PC-9 (cell line): ENCODE results near the gene NRP1.

Experiments used
- EZH2 ChIP-seq: fragments of 200-600 bp; sonication (generic); IDR thresholded peaks from 2 replicates; pipeline ENCODE4 v1.8.0; 2017; ENCODE audit warnings: antibody characterized with exemption, low read depth
- TF ChIP-seq, protein P1 (sequence below): fragments of 200-600 bp; sonication (generic); conservative IDR thresholded peaks from 2 replicates; pipeline ENCODE4 v1.6.1; 2017; ENCODE audit warnings: mixed run types, antibody characterized with exemption, mild to moderate bottlenecking, moderate library complexity

DNA sequence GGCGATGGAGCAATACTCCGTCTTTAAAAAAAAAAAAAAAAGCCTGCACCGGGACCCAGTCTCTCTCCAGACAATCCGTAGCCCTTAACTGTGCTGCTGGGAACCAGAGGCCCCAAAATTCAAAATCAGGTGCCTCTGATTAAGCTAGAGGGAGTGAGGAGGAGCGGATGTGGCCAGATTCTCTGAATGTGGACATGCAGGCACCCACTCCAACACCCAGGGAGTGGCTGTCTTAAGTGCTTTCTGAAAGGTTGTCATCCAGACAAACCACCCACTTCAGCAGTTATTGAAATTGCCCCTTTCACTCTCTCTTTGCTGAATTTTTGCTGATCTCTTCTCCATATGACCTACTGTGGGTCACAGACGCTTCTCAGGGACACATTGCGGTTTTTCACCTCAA is 14.2 kb downstream of the NRP1 start:
- TF ChIP-seq, protein P1, sequence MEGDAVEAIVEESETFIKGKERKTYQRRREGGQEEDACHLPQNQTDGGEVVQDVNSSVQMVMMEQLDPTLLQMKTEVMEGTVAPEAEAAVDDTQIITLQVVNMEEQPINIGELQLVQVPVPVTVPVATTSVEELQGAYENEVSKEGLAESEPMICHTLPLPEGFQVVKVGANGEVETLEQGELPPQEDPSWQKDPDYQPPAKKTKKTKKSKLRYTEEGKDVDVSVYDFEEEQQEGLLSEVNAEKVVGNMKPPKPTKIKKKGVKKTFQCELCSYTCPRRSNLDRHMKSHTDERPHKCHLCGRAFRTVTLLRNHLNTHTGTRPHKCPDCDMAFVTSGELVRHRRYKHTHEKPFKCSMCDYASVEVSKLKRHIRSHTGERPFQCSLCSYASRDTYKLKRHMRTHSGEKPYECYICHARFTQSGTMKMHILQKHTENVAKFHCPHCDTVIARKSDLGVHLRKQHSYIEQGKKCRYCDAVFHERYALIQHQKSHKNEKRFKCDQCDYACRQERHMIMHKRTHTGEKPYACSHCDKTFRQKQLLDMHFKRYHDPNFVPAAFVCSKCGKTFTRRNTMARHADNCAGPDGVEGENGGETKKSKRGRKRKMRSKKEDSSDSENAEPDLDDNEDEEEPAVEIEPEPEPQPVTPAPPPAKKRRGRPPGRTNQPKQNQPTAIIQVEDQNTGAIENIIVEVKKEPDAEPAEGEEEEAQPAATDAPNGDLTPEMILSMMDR, result no peak
- TF ChIP-seq EZH2, result no peak
